Cardiac muscle cell (in vitro differentiated cells and primary cell): Measurements from ENCODE around the gene TMEM132A. TPM values are rescaled to one million over a fixed set of nuclear protein-coding genes. Genes with fewer than 3 reads are reported as not detected.

Experiments used
- DNase-seq, 2 donors: peaks; one replicate each; pipeline versions ENCODE4 v3.0.0 to v3.0.0-alpha.2; 2010 to 2017; ENCODE audit warnings: low read depth in 1 of 2, low spot score in 1 of 2
- H3K27ac ChIP-seq: fragments of 200-600 bp; sonication (generic); 2 replicates; pipeline ENCODE4 v1.5.1; 2016
- H3K27me3 ChIP-seq: fragments of 200-600 bp; sonication (generic); 2 replicates; pipeline ENCODE4 v1.6.0; 2016; ENCODE audit warnings: control low read depth
- H3K36me3 ChIP-seq: fragments of 200-600 bp; sonication (generic); 2 replicates; pipeline ENCODE4 v1.5.1; 2016; ENCODE audit warnings: control low read depth
- H3K4me1 ChIP-seq: fragments of 200-600 bp; sonication (generic); 2 replicates; pipeline ENCODE4 v1.8.1; 2017; ENCODE audit warnings: low read depth, mild to moderate bottlenecking, mixed run types
- H3K4me3 ChIP-seq: fragments of 200-600 bp; sonication (generic); 2 replicates; pipeline ENCODE4 v1.5.1; 2016; ENCODE audit warnings: mild to moderate bottlenecking
- H3K9me3 ChIP-seq: fragments of 200-600 bp; sonication (generic); 2 replicates; pipeline ENCODE4 v1.5.1; 2017; ENCODE audit warnings: low read depth, mild to moderate bottlenecking, control low read depth
- polyA plus RNA-seq: library from polyadenylated mRNA; unstranded; fragments of >200 nt; fragmentation: Nextera tagmentation; extraction: Ambion mirVana; gene quantifications from 2 replicates; pipeline ENCODE4 v1.2.1, GENCODE V29; 2016
- total RNA-seq: library from RNA; depleted of rRNA; stranded (reverse); fragments of >200 nt; gene quantifications from 2 replicates; pipeline ENCODE4 v1.2.3, GENCODE V29; 2016
- TF ChIP-seq, protein P1 (sequence below): IDR thresholded peaks from 2 replicates; pipeline ENCODE4 v1.5.1; 2012; ENCODE audit warnings: low read depth, mild to moderate bottlenecking, low read length

Gene TMEM132A
- total RNA-seq = 154 and 188 TPM in 2 replicates
- polyA plus RNA-seq = 143 and 176 TPM in 2 replicates

DNA sequence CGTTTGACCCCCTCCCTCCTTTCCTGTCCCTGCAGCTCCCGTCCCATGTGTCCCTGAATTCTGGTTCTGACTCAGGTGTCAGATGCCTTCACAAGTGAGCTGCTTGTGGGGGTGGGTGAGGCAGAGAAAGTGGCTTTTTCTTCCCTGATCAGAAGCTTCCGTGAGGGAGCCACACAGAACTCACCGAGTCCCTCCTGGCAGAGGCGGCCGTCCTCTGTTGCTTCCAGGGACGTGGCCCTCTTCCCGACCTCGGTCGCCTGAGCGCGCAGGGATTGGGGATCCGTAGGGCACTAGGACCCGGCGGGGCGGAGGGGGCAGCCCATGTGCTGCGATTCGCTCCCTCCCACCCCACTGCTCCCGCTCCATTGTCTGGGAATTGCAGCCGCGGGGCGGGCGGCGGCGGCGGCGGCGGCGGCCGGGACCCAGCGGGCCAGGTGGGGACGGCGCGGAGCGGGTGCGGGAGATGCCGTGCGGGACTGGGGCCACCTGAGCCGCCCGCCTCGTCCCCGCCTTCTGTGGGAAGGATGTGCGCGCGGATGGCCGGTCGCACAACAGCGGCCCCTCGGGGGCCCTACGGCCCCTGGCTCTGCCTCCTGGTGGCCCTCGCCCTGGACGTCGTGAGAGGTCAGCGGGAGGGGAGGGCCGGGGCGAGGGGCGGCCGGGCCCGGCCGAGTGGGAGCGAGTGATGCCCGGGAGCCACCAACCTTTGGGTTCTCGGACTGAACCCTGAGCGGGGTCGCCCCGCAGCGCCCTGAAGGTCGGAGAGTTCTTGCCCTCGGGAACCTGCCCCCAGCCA, at the start of gene TMEM132A:
TMEM132A (plus strand) TSS at position 351 of the 796 bp plus-strand sequence; CDS start at position 525, 174 bp downstream.
- TF ChIP-seq, protein P1, sequence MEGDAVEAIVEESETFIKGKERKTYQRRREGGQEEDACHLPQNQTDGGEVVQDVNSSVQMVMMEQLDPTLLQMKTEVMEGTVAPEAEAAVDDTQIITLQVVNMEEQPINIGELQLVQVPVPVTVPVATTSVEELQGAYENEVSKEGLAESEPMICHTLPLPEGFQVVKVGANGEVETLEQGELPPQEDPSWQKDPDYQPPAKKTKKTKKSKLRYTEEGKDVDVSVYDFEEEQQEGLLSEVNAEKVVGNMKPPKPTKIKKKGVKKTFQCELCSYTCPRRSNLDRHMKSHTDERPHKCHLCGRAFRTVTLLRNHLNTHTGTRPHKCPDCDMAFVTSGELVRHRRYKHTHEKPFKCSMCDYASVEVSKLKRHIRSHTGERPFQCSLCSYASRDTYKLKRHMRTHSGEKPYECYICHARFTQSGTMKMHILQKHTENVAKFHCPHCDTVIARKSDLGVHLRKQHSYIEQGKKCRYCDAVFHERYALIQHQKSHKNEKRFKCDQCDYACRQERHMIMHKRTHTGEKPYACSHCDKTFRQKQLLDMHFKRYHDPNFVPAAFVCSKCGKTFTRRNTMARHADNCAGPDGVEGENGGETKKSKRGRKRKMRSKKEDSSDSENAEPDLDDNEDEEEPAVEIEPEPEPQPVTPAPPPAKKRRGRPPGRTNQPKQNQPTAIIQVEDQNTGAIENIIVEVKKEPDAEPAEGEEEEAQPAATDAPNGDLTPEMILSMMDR = no peak
- Histone ChIP-seq H3K36me3 (peaks cover 28% of the 10 kb centered on the region), H3K27ac (no peak within 1 kb of the TSS), H3K4me3 (peak within 1 kb of the TSS; percentile 85), H3K4me1 (no peaks in the 10 kb centered on the region), H3K9me3 (no peaks in the 10 kb centered on the region), H3K27me3 (no peaks in the 10 kb centered on the region)
- DNase-seq = peak; percentile 71 to 87

DNA sequence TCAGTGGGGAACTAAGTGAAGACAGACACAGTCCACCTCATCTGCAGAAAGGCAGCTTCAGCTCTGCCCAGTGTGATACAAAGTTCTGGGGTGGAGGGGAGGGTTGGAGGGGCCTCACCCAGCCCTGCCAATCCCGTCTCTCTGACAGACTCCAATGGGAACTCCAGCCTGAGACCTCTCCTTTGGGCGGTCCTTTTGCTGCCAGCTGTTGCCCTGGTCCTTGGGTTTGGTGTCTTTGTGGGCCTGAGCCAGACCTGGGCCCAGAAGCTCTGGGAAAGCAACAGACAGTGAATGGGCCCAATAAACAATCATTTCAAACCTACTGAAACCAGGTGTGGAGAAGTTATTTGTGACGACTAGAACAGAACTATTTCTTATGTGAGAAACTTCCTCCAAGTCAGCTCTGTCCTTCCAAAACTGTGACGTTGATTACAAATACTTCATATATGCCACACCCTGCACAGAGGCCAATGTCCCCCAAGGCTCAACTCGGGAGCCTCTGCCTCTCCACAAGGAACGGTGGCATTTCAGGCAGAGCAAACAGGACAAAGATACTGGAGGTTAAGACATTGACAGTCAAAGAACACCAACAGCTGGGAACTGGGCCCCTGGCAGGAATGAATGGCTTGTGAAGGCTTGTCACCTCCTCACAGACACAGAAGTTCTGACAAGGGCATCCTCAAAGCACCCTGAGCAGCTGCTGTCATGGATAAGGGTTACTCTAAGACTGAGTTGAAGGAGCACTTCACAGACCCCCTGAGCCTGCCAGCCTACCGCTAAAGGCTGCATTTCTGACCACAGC, 48.7 kb upstream of the TMEM132A start:
- no peaks in the 10 kb centered on the region for H3K9me3 ChIP-seq
- H3K27ac ChIP-seq = no peak overlapping the region
- H3K36me3 ChIP-seq = no peaks in the 10 kb centered on the region
- no peaks in the 10 kb centered on the region for H3K27me3 ChIP-seq
- DNase-seq = no peak
- no peak overlapping the region for H3K4me3 ChIP-seq
- H3K4me1 ChIP-seq = peaks cover under 1% of the 10 kb centered on the region
- TF ChIP-seq, protein P1 = no peak

- no peaks in the 10 kb centered on the region for H3K27me3 ChIP-seq
- TF ChIP-seq, protein P1 = no peak
- no peaks in the 10 kb centered on the region for H3K9me3 ChIP-seq
- peaks cover 6% of the 10 kb centered on the region for H3K4me1 ChIP-seq
- no peak overlapping the region for H3K4me3 ChIP-seq
- DNase-seq = no peak
- H3K36me3 ChIP-seq = no peaks in the 10 kb centered on the region
- no peak overlapping the region for H3K27ac ChIP-seq
Observed at GRCh38 chr11:60876168-60876485, 48.1 kb upstream of the TMEM132A start.

DNA sequence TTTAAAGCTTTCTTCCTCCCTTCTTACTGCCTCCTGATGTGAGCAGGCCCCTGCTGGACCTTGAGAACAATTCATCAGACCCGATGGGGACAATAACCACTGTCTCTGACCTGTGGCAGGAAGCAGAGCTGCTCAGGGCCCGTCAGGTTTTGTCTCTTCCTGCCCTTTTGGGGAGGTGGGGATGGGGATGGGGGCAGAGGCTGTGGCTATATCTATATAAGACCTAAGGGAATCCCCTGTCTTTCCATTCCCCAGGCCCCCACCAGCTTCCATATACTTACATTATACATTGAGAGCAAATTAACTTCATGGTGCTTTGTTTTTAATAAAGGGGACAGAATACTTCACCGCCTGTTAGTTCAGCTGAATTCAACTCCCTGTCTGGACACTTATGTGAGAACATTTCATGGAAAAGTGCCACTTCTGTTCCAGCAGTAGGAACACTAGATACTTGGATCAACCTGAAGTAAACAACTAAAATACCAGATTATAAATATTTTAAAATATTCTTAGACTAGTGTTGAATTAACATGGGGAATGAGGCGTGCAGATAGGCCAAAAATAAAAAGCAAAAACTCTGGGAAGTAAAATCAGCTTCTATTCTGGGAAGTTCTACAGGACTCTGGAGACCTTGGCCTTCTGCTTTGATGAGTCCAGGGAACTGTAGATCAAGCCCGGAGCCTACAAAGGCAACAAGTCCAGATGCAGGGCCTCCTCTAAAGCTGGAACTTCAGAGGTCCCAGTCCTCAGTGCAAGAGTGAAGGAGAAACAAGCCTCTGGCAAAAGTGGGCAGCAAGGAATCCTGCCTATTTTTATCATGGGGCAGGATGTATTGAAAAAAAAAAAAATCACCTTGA, 45.8 kb upstream of the TMEM132A start:
- no peak for DNase-seq
- Histone ChIP-seq H3K27ac (no peak overlapping the region), H3K4me3 (no peak overlapping the region), H3K27me3 (no peaks in the 10 kb centered on the region), H3K9me3 (no peaks in the 10 kb centered on the region), H3K36me3 (no peaks in the 10 kb centered on the region), H3K4me1 (peaks cover 7% of the 10 kb centered on the region)
- TF ChIP-seq, protein P1 = no peak

GRCh38 chr11:60879104-60879503, 45.2 kb upstream of the TMEM132A start:
- Histone ChIP-seq H3K27ac (no peak overlapping the region), H3K27me3 (no peaks in the 10 kb centered on the region), H3K4me3 (no peak overlapping the region), H3K4me1 (peaks cover 7% of the 10 kb centered on the region), H3K9me3 (no peaks in the 10 kb centered on the region), H3K36me3 (no peaks in the 10 kb centered on the region)
- TF ChIP-seq, protein P1 = no peak
- no peak for DNase-seq
